NB4 (cell line): ENCODE measurements around the gene DCAF17.
"Not testable (repeated sequence)": the region's sequence is repeated elsewhere in the genome, so short reads cannot be mapped to it uniquely, and the experiment has no call there.

Experiments used
- CTCF ChIP-seq: IDR thresholded peaks from one replicate; pipeline ENCODE4 v1.5.1; 2012; ENCODE audit warnings: low read depth, low read length
- MAX ChIP-seq: IDR thresholded peaks from 2 replicates; pipeline ENCODE4 v1.6.1; 2011; ENCODE audit warnings: low read depth, low read length
- MYC ChIP-seq: IDR thresholded peaks from 2 replicates; pipeline ENCODE4 v1.6.1; 2011; ENCODE audit warnings: low read depth, low read length
- POLR2A ChIP-seq: IDR thresholded peaks from 2 replicates; pipeline ENCODE4 v1.6.1; 2011; ENCODE audit warnings: mild to moderate bottlenecking; ENCODE audit not compliant: insufficient read length; ENCODE audit errors: extremely low read depth

GRCh38 chr2:171414645-171415044, 19.4 kb upstream of the DCAF17 start:
- not testable (repeated sequence) for TF ChIP-seq CTCF, POLR2A, MAX, MYC
